Lung (tissue), 12 donors: Measurements from ENCODE around the gene CYB561A3. TPM values are rescaled to one million over a fixed set of nuclear protein-coding genes. Genes with fewer than 3 reads are reported as not detected.

Experiments used
- ATAC-seq: fragments of 200-7000 bp; cut with Tn5 transposase; one replicate; pipeline ENCODE4 v1.9.1; 2020; ENCODE audit warnings: moderate number of reproducible peaks; ENCODE audit not compliant: insufficient read depth, low FRiP score
- DNase-seq, 3 donors: peaks; one replicate each; pipeline ENCODE4 v3.0.0-alpha.2; 2013 to 2017
- H3K27ac ChIP-seq, 2 donors: one replicate each; pipeline ENCODE4 v1.5.1; 2013; ENCODE audit warnings: mild to moderate bottlenecking in 2 of 2, moderate library complexity in 2 of 2, control low read depth in 1 of 2, inconsistent platforms in 1 of 2, low read depth in 1 of 2, low read length in 1 of 2
- H3K27me3 ChIP-seq, 3 donors: one replicate each; pipeline ENCODE4 v1.5.1; 2013; ENCODE audit warnings: low read length in 2 of 3; ENCODE audit not compliant: control insufficient read depth in 3 of 3, insufficient read depth in 3 of 3
- H3K36me3 ChIP-seq, 4 donors: one replicate each; pipeline ENCODE4 v1.5.1; 2013; ENCODE audit warnings: low read length in 4 of 4, mild to moderate bottlenecking in 1 of 4, moderate library complexity in 1 of 4; ENCODE audit not compliant: control insufficient read depth in 4 of 4, insufficient read depth in 4 of 4
- H3K4me1 ChIP-seq, 5 donors: one replicate each; pipeline ENCODE4 v1.5.1; 2013; ENCODE audit warnings: low read length in 5 of 5, mild to moderate bottlenecking in 2 of 5, moderate library complexity in 1 of 5; ENCODE audit not compliant: control insufficient read depth in 5 of 5, insufficient read depth in 5 of 5
- H3K4me3 ChIP-seq: one replicate; pipeline ENCODE4 v1.5.1; 2013; ENCODE audit warnings: mild to moderate bottlenecking, control low read depth, moderate library complexity
- H3K9ac ChIP-seq, 2 donors: one replicate each; pipeline ENCODE4 v1.5.1; 2013; ENCODE audit warnings: low read length in 2 of 2, control low read depth in 1 of 2; ENCODE audit not compliant: insufficient read depth in 1 of 2
- H3K9me3 ChIP-seq, 4 donors: one replicate each; pipeline ENCODE4 v1.5.1; 2013; ENCODE audit warnings: low read length in 3 of 4, mild to moderate bottlenecking in 1 of 4, moderate library complexity in 1 of 4; ENCODE audit not compliant: control insufficient read depth in 4 of 4, insufficient read depth in 3 of 4
- WGBS, 2 donors: extraction: QIAGEN DNeasy Blood & Tissue Kit; methylation state at CpG; one replicate each; pipeline ENCODE4 v1.1.7; 2013; 5-methylcytosine and 5-hydroxymethylcytosine counted together
- polyA plus RNA-seq, 2 donors: library from polyadenylated mRNA; stranded (reverse); fragments of 200-250 nt; gene quantifications; one replicate each; pipeline ENCODE4 v1.2.1, GENCODE V29; 2013
- total RNA-seq, 2 donors: library from RNA; depleted of rRNA in 1 of 2; stranded (reverse); fragments of >200 nt in 1 of 2; gene quantifications; one replicate each; pipeline ENCODE4 v1.2.1, GENCODE V29; 2014 to 2021
- TF ChIP-seq, protein P1 (sequence below): IDR thresholded peaks from 2 replicates; pipeline ENCODE4 v1.5.1; 2012; ENCODE audit warnings: mild to moderate bottlenecking; ENCODE audit errors: control extremely low read depth, extremely low read depth
- donor health status: control.
- donor health status: control.
- donor health status: Bipolar disorder and iron deficiency.
- donor health status: healthy.
- donor health status: DM: yes; HTN: yes; CAD: no.

Gene CYB561A3
- total and polyA plus RNA-seq, 4 donors, result 20.8 to 51.3 (median 36.4) TPM

DNA sequence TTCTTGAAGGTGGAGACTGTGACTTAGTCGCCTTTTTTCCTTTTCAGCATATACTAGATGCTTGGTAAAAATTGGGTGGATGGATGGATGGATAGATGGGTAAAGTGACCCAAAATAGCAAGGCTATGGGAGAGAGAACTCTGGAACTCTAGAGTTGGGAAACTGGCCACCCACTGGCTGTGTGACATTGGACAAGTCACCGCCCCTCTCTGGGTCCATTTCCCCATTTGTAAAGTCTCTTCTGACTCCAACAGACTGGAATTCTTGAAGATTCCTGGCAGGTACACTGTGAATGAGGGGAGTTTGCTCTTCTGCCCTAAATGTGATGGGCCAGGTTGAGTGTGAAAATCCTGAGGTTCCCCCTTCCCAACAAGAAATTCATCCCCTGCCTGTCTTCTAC, 20.7 kb downstream of the CYB561A3 start:
- Histone ChIP-seq H3K27me3 (no peaks in the 10 kb centered on the region), H3K9me3 (no peaks in the 10 kb centered on the region)

DNA sequence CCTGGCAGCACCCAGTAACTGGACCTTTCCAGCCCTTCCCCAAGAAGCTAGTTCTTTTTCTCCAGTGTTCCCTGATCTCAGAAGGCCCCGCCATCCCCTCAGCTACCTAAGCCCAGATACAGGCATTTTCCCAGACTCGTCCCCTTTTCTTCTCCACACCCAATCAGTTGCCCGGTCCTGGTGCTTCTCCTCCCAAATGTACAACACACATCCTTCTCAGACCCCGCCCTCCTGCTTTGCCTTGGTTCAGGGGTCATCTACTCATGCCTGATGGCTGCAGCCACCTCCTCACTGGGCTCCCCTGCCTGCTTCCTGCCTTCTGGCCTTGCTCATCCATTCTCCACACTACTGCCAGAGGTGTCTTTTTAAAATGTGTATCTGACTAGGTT, 22.2 kb downstream of the CYB561A3 start:
- H3K36me3 ChIP-seq, result peaks cover 0 to 15% (median 7%) of the 10 kb centered on the region in 4 donors
- 89 to 91% methylated on average over 4 of the region's 4 CpGs for WGBS, 2 donors

More for the DNA sequence above, 20.7 kb downstream of the CYB561A3 start:
- Histone ChIP-seq H3K9ac (no peak overlapping the region), H3K4me3 (no peak overlapping the region), H3K4me1 (peaks cover 0 to 5% (median 0%) of the 10 kb centered on the region in 5 donors), H3K27ac (no peak overlapping the region), H3K36me3 (peaks cover 0 to 19% (median 7%) of the 10 kb centered on the region in 4 donors)
- ATAC-seq (no peak), DNase-seq (no peak)
- WGBS, 2 donors, result 97 to 98% methylated on average over 2 of the region's 2 CpGs
- TF ChIP-seq, protein P1, sequence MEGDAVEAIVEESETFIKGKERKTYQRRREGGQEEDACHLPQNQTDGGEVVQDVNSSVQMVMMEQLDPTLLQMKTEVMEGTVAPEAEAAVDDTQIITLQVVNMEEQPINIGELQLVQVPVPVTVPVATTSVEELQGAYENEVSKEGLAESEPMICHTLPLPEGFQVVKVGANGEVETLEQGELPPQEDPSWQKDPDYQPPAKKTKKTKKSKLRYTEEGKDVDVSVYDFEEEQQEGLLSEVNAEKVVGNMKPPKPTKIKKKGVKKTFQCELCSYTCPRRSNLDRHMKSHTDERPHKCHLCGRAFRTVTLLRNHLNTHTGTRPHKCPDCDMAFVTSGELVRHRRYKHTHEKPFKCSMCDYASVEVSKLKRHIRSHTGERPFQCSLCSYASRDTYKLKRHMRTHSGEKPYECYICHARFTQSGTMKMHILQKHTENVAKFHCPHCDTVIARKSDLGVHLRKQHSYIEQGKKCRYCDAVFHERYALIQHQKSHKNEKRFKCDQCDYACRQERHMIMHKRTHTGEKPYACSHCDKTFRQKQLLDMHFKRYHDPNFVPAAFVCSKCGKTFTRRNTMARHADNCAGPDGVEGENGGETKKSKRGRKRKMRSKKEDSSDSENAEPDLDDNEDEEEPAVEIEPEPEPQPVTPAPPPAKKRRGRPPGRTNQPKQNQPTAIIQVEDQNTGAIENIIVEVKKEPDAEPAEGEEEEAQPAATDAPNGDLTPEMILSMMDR, result no peak

DNA sequence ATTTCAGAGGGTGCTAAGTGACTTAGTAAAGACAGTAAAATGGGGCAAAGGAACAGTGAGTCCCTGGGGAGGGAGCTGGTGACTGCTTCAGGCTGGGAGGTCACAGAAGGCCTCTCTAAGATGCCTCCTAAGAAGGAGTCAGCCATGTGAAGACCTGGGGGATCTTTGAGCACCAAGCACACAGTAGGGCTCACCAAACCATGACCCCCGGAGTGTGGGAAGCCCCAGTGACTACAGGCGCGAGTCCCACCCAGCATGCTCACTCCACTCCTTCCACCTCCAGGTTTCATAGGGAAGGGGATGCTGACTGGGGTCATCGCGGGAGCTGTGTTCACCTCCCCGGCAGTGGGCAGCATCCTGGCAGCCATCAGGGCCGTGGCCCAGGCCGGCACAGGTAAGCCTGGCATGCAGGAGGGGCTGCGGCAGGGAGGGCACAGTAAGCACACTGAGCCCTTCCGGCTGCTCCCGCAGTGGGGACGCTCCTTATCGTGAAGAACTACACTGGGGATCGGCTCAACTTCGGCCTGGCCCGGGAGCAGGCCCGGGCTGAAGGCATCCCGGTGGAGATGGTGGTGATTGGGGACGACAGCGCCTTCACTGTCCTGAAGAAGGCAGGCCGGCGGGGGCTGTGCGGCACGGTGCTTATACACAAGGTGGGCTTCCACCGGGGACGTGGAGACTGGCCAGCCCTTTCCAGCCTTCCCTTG, 22.7 kb downstream of the CYB561A3 start:
- ATAC-seq (no peak), DNase-seq (no peak)
- Histone ChIP-seq H3K9ac (no peak overlapping the region), H3K27me3 (no peaks in the 10 kb centered on the region), H3K4me3 (no peak overlapping the region), H3K36me3 (peaks cover 0 to 14% (median 7%) of the 10 kb centered on the region in 4 donors), H3K4me1 (peaks cover 0 to 11% (median under 1%) of the 10 kb centered on the region in 5 donors), H3K9me3 (no peaks in the 10 kb centered on the region), H3K27ac (no peak overlapping the region)
- TF ChIP-seq, protein P1, result no peak
- 92 to 94% methylated on average over 26 of the region's 26 CpGs for WGBS, 2 donors

More for the DNA sequence above, 22.2 kb downstream of the CYB561A3 start:
- ATAC-seq (no peak), DNase-seq (no peak)
- Histone ChIP-seq H3K9me3 (no peaks in the 10 kb centered on the region), H3K4me3 (no peak overlapping the region), H3K4me1 (peaks cover 0 to 11% (median 0%) of the 10 kb centered on the region in 5 donors), H3K27me3 (no peaks in the 10 kb centered on the region), H3K9ac (no peak overlapping the region), H3K27ac (no peak overlapping the region)
- TF ChIP-seq, protein P1, result no peak
